ENCODE results near the gene MFAP3L.
"Not testable (repeated sequence)": the region's sequence is repeated elsewhere in the genome, so short reads cannot be mapped to it uniquely, and the experiment has no call there.

The MFAP3L gene

GRCh38 chr4:170026253-170027021 lies at the start of gene MFAP3L:
Gene MFAP3L, minus strand, starts transcription at chr4:170026395. Its CDS starts 20,518 bp downstream, at chr4:170005877.
- TF ChIP-seq JUND (IDR thresholded peaks at IDR 0.05; ENCODE audit: low read depth): no peak
- peak; percentile 82 to 90 for DNase-seq (ENCODE audit: low read depth in 1 of 2, low spot score in 1 of 2)
- in situ Hi-C loops (cut with HindIII; ENCODE audit: low pct_unique_long_range_greater_than_20kb, low sequenced_read_pairs): no loop called here

- TF ChIP-seq JUND (IDR thresholded peaks at IDR 0.05; ENCODE audit: low read depth): no peak
- in situ Hi-C loops (cut with HindIII; ENCODE audit: low pct_unique_long_range_greater_than_20kb, low sequenced_read_pairs): no loop called here
- DNase-seq (ENCODE audit: low read depth in 1 of 2, low spot score in 1 of 2): no peak
Measured at GRCh38 chr4:170071196-170071595, 45.0 kb upstream of the MFAP3L start.

GRCh38 chr4:170068438-170069128 lies 42.4 kb upstream of the MFAP3L start:
- no peak for TF ChIP-seq JUND (IDR thresholded peaks at IDR 0.05; ENCODE audit: low read depth)
- in situ Hi-C loops (cut with HindIII; ENCODE audit: low pct_unique_long_range_greater_than_20kb, low sequenced_read_pairs): no loop called here
- no peak for DNase-seq (ENCODE audit: low read depth in 1 of 2, low spot score in 1 of 2)

- in situ Hi-C loops (cut with HindIII; ENCODE audit: low pct_unique_long_range_greater_than_20kb, low sequenced_read_pairs): no loop called here
- no peak for DNase-seq (ENCODE audit: low read depth in 1 of 2, low spot score in 1 of 2)
- no peak for TF ChIP-seq JUND (IDR thresholded peaks at IDR 0.05; ENCODE audit: low read depth)
Measured at GRCh38 chr4:170059421-170059820, 33.2 kb upstream of the MFAP3L start.

- DNase-seq (ENCODE audit: low read depth in 1 of 2, low spot score in 1 of 2): no peak
- no peak for TF ChIP-seq JUND (IDR thresholded peaks at IDR 0.05; ENCODE audit: low read depth)
- in situ Hi-C loops (cut with HindIII; ENCODE audit: low pct_unique_long_range_greater_than_20kb, low sequenced_read_pairs): no loop called here
Measured at GRCh38 chr4:170058826-170059225, 32.6 kb upstream of the MFAP3L start.

GRCh38 chr4:170057866-170058265 lies 31.7 kb upstream of the MFAP3L start:
- in situ Hi-C loops (cut with HindIII; ENCODE audit: low pct_unique_long_range_greater_than_20kb, low sequenced_read_pairs): no loop called here
- no peak for TF ChIP-seq JUND (IDR thresholded peaks at IDR 0.05; ENCODE audit: low read depth)
- DNase-seq (ENCODE audit: low read depth in 1 of 2, low spot score in 1 of 2): no peak

GRCh38 chr4:170052919-170053318 lies 26.7 kb upstream of the MFAP3L start:
- in situ Hi-C loops (cut with HindIII; ENCODE audit: low pct_unique_long_range_greater_than_20kb, low sequenced_read_pairs): no loop called here
- no peak for TF ChIP-seq JUND (IDR thresholded peaks at IDR 0.05; ENCODE audit: low read depth)
- DNase-seq (ENCODE audit: low read depth in 1 of 2, low spot score in 1 of 2): no peak

GRCh38 chr4:170051402-170051801 lies 25.2 kb upstream of the MFAP3L start:
- TF ChIP-seq JUND (IDR thresholded peaks at IDR 0.05; ENCODE audit: low read depth): no peak
- DNase-seq (ENCODE audit: low read depth in 1 of 2, low spot score in 1 of 2): peak in 1 of 2 experiments; percentile 0
- in situ Hi-C loops (cut with HindIII; ENCODE audit: low pct_unique_long_range_greater_than_20kb, low sequenced_read_pairs): no loop called here

GRCh38 chr4:170049766-170050165 lies 23.6 kb upstream of the MFAP3L start:
- in situ Hi-C loops (cut with HindIII; ENCODE audit: low pct_unique_long_range_greater_than_20kb, low sequenced_read_pairs): no loop called here
- DNase-seq (ENCODE audit: low read depth in 1 of 2, low spot score in 1 of 2): no peak
- TF ChIP-seq JUND (IDR thresholded peaks at IDR 0.05; ENCODE audit: low read depth): no peak

GRCh38 chr4:170047771-170048354 lies 21.7 kb upstream of the MFAP3L start:
- no peak for TF ChIP-seq JUND (IDR thresholded peaks at IDR 0.05; ENCODE audit: low read depth)
- in situ Hi-C loops (cut with HindIII; ENCODE audit: low pct_unique_long_range_greater_than_20kb, low sequenced_read_pairs): no loop called here
- peak; percentile 9 to 67 for DNase-seq (ENCODE audit: low read depth in 1 of 2, low spot score in 1 of 2)

GRCh38 chr4:170046156-170046555 lies 20.0 kb upstream of the MFAP3L start:
- DNase-seq (ENCODE audit: low read depth in 1 of 2, low spot score in 1 of 2); in situ Hi-C loops (cut with HindIII; ENCODE audit: low pct_unique_long_range_greater_than_20kb, low sequenced_read_pairs): not testable (repeated sequence)

GRCh38 chr4:170040031-170040680 lies 14.0 kb upstream of the MFAP3L start:
- in situ Hi-C loops (cut with HindIII; ENCODE audit: low pct_unique_long_range_greater_than_20kb, low sequenced_read_pairs): no loop called here
- TF ChIP-seq JUND (IDR thresholded peaks at IDR 0.05; ENCODE audit: low read depth): no peak
- no peak for DNase-seq (ENCODE audit: low read depth in 1 of 2, low spot score in 1 of 2)

GRCh38 chr4:170038769-170039168 lies 12.6 kb upstream of the MFAP3L start:
- in situ Hi-C loops (cut with HindIII; ENCODE audit: low pct_unique_long_range_greater_than_20kb, low sequenced_read_pairs): no loop called here
- TF ChIP-seq JUND (IDR thresholded peaks at IDR 0.05; ENCODE audit: low read depth): no peak
- DNase-seq (ENCODE audit: low read depth in 1 of 2, low spot score in 1 of 2): no peak
